ENCODE measurements around the gene WIPI1. TPM values are rescaled to one million over a fixed set of nuclear protein-coding genes. Genes with fewer than 3 reads are reported as not detected.

WIPI1 gene
- total and polyA plus RNA-seq, 4 donors: 19.2 to 84.8 (median 41.5) TPM

DNA sequence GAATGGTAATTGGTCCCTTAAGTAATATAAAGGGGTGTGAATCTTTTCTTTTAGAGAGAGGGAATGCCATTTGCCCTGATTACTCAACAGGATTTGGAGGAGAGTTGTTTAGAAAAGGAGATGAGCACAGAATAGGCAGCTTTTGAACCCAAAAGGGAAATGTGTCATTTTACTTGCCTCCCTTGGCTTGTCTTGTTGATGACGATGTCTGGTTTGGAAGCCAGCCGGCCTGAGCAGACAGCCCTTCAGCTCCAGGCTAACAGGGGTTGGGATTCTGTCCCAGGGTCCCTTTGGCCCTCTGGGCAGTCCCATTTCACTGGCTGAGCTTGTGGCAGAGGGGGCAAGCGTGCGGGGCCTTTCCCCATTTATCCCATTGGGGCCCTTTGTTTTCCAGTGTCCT lies 32.6 kb upstream of the WIPI1 start:
- no peaks in the 10 kb centered on the region for H3K36me3 ChIP-seq (ENCODE audit: control insufficient read depth, insufficient read depth, low read length)
- 35% methylated on average over 2 of the region's 4 CpGs for WGBS (ENCODE audit: insufficient coverage)
- H3K27me3 ChIP-seq (ENCODE audit: control insufficient read depth, insufficient read depth, low read length): no peaks in the 10 kb centered on the region
- no peak overlapping the region for H3K27ac ChIP-seq (ENCODE audit: low read depth, low read length)
- DNase-seq (ENCODE audit: low read depth in 4 of 6, low spot score in 6 of 6): no peak
- H3K9me3 ChIP-seq (ENCODE audit: control insufficient read depth, insufficient read depth, low read length): no peaks in the 10 kb centered on the region
- peaks cover 4% of the 10 kb centered on the region for H3K4me1 ChIP-seq (ENCODE audit: control insufficient read depth, insufficient read depth, low read length)
- no peak overlapping the region for H3K4me3 ChIP-seq (ENCODE audit: low read depth, low read length)

DNA sequence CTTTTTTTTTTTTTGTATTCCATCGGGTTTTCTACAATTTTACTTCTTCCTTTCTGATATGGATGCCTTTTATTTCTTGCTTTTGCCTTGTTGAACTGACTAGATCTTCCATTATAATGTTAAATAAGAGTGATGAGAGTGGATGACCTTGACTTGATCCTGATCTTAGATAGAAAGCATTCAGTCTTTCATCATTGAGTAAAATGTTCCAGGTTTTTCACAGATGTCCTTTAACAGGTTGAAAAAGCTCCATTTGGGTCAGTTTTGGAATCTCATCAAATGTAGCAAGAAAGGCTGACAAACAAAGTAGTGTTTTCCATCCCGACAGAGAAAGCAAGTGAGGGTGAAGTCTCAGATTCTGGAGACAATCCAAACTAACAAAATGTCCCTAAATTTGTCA lies 27.2 kb upstream of the WIPI1 start:
- WGBS (ENCODE audit: insufficient coverage): no CpG with 5 or more reads among the region's 2 CpGs
- H3K9me3 ChIP-seq (ENCODE audit: control insufficient read depth, insufficient read depth, low read length): no peaks in the 10 kb centered on the region
- H3K4me1 ChIP-seq (ENCODE audit: control insufficient read depth, insufficient read depth, low read length): no peaks in the 10 kb centered on the region
- H3K27me3 ChIP-seq (ENCODE audit: control insufficient read depth, insufficient read depth, low read length): no peaks in the 10 kb centered on the region
- no peak overlapping the region for H3K4me3 ChIP-seq (ENCODE audit: low read depth, low read length)
- H3K27ac ChIP-seq (ENCODE audit: low read depth, low read length): no peak overlapping the region
- no peaks in the 10 kb centered on the region for H3K36me3 ChIP-seq (ENCODE audit: control insufficient read depth, insufficient read depth, low read length)
- DNase-seq (ENCODE audit: low read depth in 4 of 6, low spot score in 6 of 6): peak in 1 of 6 donors; percentile 20

DNA sequence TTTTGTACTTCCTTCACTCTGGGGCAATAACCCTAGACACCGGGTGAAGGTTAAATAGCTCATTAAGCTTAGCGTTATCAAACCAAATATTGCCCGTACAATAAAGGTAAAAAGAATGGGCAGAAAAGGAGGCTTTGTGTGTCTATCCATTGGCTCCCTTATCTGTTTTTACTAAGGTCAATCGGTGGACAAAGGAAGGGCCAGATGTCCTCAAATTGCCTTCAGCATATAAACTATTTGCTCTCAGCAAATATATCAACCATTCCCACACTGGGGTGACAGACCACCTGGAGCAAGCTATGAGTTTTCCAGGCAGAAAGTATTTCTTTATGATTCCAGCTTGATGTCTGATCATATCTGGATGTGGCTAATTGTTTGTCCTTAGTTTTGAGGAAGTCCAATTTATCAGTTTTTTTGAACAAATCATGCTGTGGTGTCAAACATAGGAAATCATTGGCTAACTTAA lies 25.3 kb upstream of the WIPI1 start:
- Histone ChIP-seq H3K4me3 (ENCODE audit: low read depth, low read length) (no peak overlapping the region), H3K4me1 (ENCODE audit: control insufficient read depth, insufficient read depth, low read length) (no peaks in the 10 kb centered on the region), H3K27me3 (ENCODE audit: control insufficient read depth, insufficient read depth, low read length) (no peaks in the 10 kb centered on the region), H3K36me3 (ENCODE audit: control insufficient read depth, insufficient read depth, low read length) (no peaks in the 10 kb centered on the region), H3K27ac (ENCODE audit: low read depth, low read length) (no peak overlapping the region), H3K9me3 (ENCODE audit: control insufficient read depth, insufficient read depth, low read length) (no peaks in the 10 kb centered on the region)
- no peak for DNase-seq (ENCODE audit: low read depth in 4 of 6, low spot score in 6 of 6)
- WGBS (ENCODE audit: insufficient coverage): 60% methylated on average over 1 of the region's 4 CpGs

DNA sequence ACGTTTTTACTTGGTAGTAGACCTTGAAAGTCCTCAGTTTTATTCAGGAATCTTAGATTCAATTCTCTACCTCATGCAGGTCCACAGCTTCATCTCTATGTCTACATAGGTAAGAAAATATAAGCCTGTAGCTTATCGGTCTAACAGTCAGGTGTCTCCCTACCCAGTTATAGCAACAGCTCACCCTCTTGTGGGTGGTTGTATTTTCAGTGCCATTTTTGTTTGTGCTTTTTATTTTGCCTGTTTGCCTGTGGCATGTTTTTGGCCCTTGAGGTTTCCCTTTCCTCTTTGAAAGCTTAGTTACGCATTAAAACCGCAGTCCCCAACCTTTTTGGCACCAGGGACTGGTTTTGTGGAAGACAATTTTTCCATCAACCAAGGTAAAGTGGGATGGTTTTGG lies 23.6 kb upstream of the WIPI1 start:
- Histone ChIP-seq H3K36me3 (ENCODE audit: control insufficient read depth, insufficient read depth, low read length) (no peaks in the 10 kb centered on the region), H3K4me1 (ENCODE audit: control insufficient read depth, insufficient read depth, low read length) (no peaks in the 10 kb centered on the region), H3K27me3 (ENCODE audit: control insufficient read depth, insufficient read depth, low read length) (no peaks in the 10 kb centered on the region), H3K27ac (ENCODE audit: low read depth, low read length) (no peak overlapping the region), H3K9me3 (ENCODE audit: control insufficient read depth, insufficient read depth, low read length) (no peaks in the 10 kb centered on the region), H3K4me3 (ENCODE audit: low read depth, low read length) (no peak overlapping the region)
- no CpG with 5 or more reads among the region's 4 CpGs for WGBS (ENCODE audit: insufficient coverage)
- no peak for DNase-seq (ENCODE audit: low read depth in 4 of 6, low spot score in 6 of 6)

- Histone ChIP-seq H3K4me1 (ENCODE audit: control insufficient read depth, insufficient read depth, low read length) (no peaks in the 10 kb centered on the region), H3K36me3 (ENCODE audit: control insufficient read depth, insufficient read depth, low read length) (no peaks in the 10 kb centered on the region), H3K27me3 (ENCODE audit: control insufficient read depth, insufficient read depth, low read length) (no peaks in the 10 kb centered on the region), H3K27ac (ENCODE audit: low read depth, low read length) (no peak overlapping the region), H3K4me3 (ENCODE audit: low read depth, low read length) (no peak overlapping the region), H3K9me3 (ENCODE audit: control insufficient read depth, insufficient read depth, low read length) (no peaks in the 10 kb centered on the region)
- no peak for DNase-seq (ENCODE audit: low read depth in 4 of 6, low spot score in 6 of 6)
- WGBS (ENCODE audit: insufficient coverage): no CpG with 5 or more reads among the region's 1 CpG
Measured at GRCh38 chr17:68470961-68471360, 13.7 kb upstream of the WIPI1 start.

- no peak for DNase-seq (ENCODE audit: low read depth in 4 of 6, low spot score in 6 of 6)
- Histone ChIP-seq H3K36me3 (ENCODE audit: control insufficient read depth, insufficient read depth, low read length) (no peaks in the 10 kb centered on the region), H3K4me3 (ENCODE audit: low read depth, low read length) (no peak overlapping the region), H3K4me1 (ENCODE audit: control insufficient read depth, insufficient read depth, low read length) (no peaks in the 10 kb centered on the region), H3K27me3 (ENCODE audit: control insufficient read depth, insufficient read depth, low read length) (no peaks in the 10 kb centered on the region), H3K27ac (ENCODE audit: low read depth, low read length) (no peak overlapping the region), H3K9me3 (ENCODE audit: control insufficient read depth, insufficient read depth, low read length) (no peaks in the 10 kb centered on the region)
- WGBS (ENCODE audit: insufficient coverage): no CpG with 5 or more reads among the region's 1 CpG
Measured at GRCh38 chr17:68468788-68469187, 11.5 kb upstream of the WIPI1 start.

- Histone ChIP-seq H3K36me3 (ENCODE audit: control insufficient read depth, insufficient read depth, low read length) (no peaks in the 10 kb centered on the region), H3K4me3 (ENCODE audit: low read depth, low read length) (no peak overlapping the region), H3K9me3 (ENCODE audit: control insufficient read depth, insufficient read depth, low read length) (no peaks in the 10 kb centered on the region), H3K27ac (ENCODE audit: low read depth, low read length) (no peak overlapping the region), H3K4me1 (ENCODE audit: control insufficient read depth, insufficient read depth, low read length) (no peaks in the 10 kb centered on the region), H3K27me3 (ENCODE audit: control insufficient read depth, insufficient read depth, low read length) (no peaks in the 10 kb centered on the region)
- no peak for DNase-seq (ENCODE audit: low read depth in 4 of 6, low spot score in 6 of 6)
- 29% methylated on average over 3 of the region's 5 CpGs for WGBS (ENCODE audit: insufficient coverage)
Measured at GRCh38 chr17:68468334-68468733, 11.0 kb upstream of the WIPI1 start.

- WGBS (ENCODE audit: insufficient coverage): 67% methylated on average over 3 of the region's 6 CpGs
- H3K4me3 ChIP-seq (ENCODE audit: low read depth, low read length): no peak overlapping the region
- H3K27ac ChIP-seq (ENCODE audit: low read depth, low read length): no peak overlapping the region
- peaks cover 2% of the 10 kb centered on the region for H3K27me3 ChIP-seq (ENCODE audit: control insufficient read depth, insufficient read depth, low read length)
- H3K4me1 ChIP-seq (ENCODE audit: control insufficient read depth, insufficient read depth, low read length): peaks cover 5% of the 10 kb centered on the region
- no peaks in the 10 kb centered on the region for H3K9me3 ChIP-seq (ENCODE audit: control insufficient read depth, insufficient read depth, low read length)
- DNase-seq (ENCODE audit: low read depth in 4 of 6, low spot score in 6 of 6): no peak
- no peaks in the 10 kb centered on the region for H3K36me3 ChIP-seq (ENCODE audit: control insufficient read depth, insufficient read depth, low read length)
Measured at GRCh38 chr17:68463211-68464019, 6.1 kb upstream of the WIPI1 start.

DNA sequence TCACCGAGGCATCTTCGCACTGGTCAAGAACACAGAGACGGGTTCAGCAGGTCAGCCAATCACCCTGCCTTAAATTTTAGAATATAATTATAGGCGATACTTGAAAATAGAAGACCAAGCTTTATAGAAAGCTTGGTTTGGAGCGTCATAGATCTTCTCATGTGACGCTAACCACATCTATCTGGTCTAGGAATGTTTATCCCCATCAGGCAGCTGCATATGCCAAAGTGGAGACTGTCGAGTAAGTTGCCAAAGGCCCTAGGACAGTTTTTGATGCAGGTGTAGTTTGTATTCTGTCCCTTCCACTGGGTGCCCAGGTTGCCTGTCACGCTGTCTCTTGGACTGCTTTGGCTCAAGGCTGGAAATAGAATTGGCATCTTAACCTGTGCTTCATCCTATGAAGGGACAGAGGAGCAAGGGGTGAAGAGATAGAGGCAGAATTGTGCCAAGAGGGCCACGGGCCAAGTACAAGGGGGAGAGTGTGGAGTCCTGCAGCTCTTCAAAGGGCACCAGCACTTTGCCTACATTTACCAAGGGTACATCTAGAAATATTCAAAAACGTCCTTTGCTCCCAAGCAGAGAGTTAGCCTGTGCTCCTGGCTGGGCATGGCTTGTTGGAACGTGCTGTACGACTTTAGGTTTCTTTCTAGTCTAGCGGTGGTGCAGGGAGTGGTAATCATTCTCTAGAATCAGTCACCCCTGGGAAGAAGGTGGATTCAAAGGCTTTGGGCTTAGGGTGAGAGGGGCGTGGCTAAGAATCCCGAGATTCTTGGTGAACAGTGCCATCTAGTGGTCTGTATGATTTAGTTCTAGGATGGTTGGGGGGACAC lies 5.3 kb upstream of the WIPI1 start:
- no peak overlapping the region for H3K27ac ChIP-seq (ENCODE audit: low read depth, low read length)
- peaks cover 2% of the 10 kb centered on the region for H3K27me3 ChIP-seq (ENCODE audit: control insufficient read depth, insufficient read depth, low read length)
- H3K4me3 ChIP-seq (ENCODE audit: low read depth, low read length): no peak overlapping the region
- 47% methylated on average over 4 of the region's 15 CpGs for WGBS (ENCODE audit: insufficient coverage)
- H3K36me3 ChIP-seq (ENCODE audit: control insufficient read depth, insufficient read depth, low read length): no peaks in the 10 kb centered on the region
- no peaks in the 10 kb centered on the region for H3K9me3 ChIP-seq (ENCODE audit: control insufficient read depth, insufficient read depth, low read length)
- H3K4me1 ChIP-seq (ENCODE audit: control insufficient read depth, insufficient read depth, low read length): peaks cover 10% of the 10 kb centered on the region
- peak; percentile 60 to 96 (median 82) for DNase-seq (ENCODE audit: low read depth in 4 of 6, low spot score in 6 of 6)
